HG02970 (cell line): ENCODE data around the gene FRK.
"Not testable (repeated sequence)": the region's sequence is repeated elsewhere in the genome, so short reads cannot be mapped to it uniquely, and the experiment has no call there.

Experiments used
- ATAC-seq: cut with Tn5 transposase; IDR thresholded peaks from one replicate; pipeline ENCODE4 v1.9.1; 2021; ENCODE audit warnings: mild to moderate bottlenecking, moderate library complexity, moderate number of reproducible peaks; ENCODE audit not compliant: unreplicated experiment, low FRiP score

FRK gene

DNA sequence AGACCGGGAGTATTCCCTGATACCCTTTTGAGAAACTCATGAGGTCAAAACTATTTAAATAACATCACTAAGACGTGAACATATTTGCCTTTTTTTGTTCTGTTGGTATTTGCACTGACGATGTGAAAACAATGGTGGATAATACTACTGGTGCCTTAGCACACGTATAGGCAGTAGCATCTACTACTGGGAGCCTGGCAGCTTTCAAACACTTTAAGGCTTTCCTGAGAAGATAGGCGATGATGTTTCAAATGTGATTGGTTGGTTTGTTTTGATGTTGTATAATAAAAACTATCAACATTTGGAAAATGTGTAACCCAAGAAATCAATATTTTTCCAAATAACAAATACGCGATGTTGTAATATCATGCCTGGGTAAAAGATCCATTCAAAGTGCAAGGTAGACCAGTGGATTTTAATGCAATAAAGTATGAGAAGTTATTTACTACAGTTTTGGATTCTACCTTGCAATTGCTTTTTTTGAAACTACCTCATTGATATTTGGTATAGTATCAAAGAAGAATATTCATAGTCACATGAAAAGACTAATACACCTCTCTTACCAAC is 166.2 kb downstream of the FRK start:
- ATAC-seq, result no peak

DNA sequence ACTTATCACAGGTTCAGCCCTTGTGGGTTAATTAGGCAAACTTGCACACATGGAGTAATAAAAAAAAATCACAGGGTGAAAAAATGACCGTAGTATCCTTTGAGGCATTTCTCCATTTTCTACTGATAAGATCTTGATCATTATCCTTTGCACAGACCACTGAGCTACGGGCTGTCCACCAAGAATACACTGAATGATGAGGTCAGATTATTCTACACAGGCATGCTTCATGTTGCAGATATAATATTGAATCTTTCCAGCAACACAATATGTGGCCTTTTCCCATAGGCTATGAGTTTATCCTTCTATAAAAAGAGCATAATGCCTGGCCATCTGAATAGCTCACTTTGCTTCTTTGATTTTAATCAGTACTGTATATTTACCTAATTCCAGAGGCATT is 168.9 kb downstream of the FRK start:
- ATAC-seq, result no peak

- ATAC-seq, result peak; percentile 99
Observed at GRCh38 chr6:115891111-115891669, 169.5 kb downstream of the FRK start.

GRCh38 chr6:115890238-115890637 is 170.5 kb downstream of the FRK start:
- no peak for ATAC-seq

DNA sequence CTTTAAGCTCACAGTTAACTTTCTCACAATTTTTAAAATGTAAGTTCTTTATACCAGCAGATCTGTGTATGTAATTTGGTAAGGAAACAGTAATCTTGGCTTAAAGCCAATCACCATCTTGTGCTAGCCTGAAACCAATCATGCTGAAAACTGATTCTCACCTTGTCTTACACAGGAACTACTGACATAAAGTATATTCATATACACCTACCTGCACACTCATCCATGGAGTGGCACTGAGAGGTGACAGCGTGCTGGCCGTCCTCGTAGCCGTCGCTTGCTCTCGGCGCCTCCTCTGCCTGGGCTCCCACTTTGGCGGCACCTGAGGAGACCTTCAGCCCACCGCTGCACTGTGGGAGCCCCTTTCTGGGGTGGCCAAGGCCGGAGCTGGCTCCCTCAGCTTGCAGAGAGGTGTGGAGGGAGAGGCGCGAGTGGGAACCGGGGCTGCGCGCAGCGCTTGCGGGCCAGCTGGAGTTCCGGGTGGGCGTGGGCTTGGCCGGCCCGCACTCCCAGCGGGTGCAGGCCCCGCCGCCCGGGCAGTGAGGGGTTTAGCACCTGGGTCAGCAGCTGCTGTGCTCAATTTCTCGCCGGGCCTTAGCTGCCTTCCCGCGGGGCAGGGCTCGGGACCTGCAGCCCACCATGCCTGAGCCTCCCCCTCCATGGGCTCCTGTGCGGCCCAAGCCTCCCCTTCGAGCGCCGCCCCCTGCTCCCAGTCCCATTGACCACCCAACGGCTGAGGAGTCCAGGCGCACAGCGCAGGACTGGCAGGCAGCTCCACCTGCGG is 171.8 kb downstream of the FRK start:
- ATAC-seq, result not testable (repeated sequence)

GRCh38 chr6:115887891-115888290 is 172.8 kb downstream of the FRK start:
- no peak for ATAC-seq

DNA sequence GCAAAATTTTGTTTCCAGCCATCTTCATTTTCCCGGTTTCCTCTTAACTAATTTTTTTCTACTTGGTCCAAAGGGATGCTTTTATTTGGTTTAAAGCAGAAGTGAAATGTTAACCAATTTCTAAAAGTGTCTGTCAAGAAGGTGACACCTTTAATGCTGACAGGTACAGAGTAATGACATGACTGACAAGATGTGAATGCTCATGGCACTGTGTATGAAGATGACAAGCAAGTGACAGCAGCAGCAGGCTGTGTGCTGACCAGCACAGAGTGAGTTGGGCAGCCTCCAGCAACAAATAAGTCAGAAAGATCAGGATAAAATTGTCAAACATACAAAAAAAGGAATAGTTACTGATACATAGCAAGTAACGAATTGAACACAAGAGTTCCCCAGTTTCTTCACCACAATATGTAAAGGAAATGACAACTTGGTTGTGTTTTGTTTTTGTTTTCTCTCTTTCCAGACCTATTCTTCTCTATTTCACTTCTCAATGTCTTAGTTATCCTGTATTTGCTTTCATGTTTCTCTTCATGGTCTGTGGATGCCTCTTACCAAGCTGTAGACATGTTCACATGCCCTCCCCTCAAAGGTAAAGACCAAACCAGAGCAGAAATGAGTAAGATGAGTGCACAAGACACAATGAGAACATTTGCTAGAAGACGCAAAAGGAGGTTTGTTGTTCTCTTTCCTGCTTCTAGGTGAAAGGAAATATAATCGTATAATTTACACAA is 174.9 kb downstream of the FRK start:
- peak; percentile 43 for ATAC-seq

- ATAC-seq, result no peak
Observed at GRCh38 chr6:115882771-115883170, 177.9 kb downstream of the FRK start.

GRCh38 chr6:115882174-115882573 is 178.5 kb downstream of the FRK start:
- ATAC-seq, result no peak
